Type B pancreatic cell (in vitro differentiated cells): ENCODE results near the gene CFAP74. TPM values are rescaled to one million over a fixed set of nuclear protein-coding genes. Genes with fewer than 3 reads are reported as not detected.

Source experiments
- DNase-seq: peaks from one replicate; pipeline ENCODE4 v3.0.0; 2021; ENCODE audit warnings: mixed read lengths; ENCODE audit not compliant: unreplicated experiment; ENCODE audit errors: extremely low spot score
- H3K27ac Mint-ChIP-seq: 2 replicates; pipeline ENCODE4 v1.8.0; 2021; ENCODE audit warnings: mild to moderate bottlenecking, mixed read lengths
- H3K27me3 Mint-ChIP-seq: 2 replicates; pipeline ENCODE4 v1.8.0; 2021; ENCODE audit warnings: mixed read lengths
- H3K36me3 Mint-ChIP-seq: 2 replicates; pipeline ENCODE4 v1.8.0; 2021; ENCODE audit warnings: mixed read lengths
- H3K4me1 Mint-ChIP-seq: one replicate; pipeline ENCODE4 v1.8.0; 2021; ENCODE audit warnings: mixed read lengths; ENCODE audit not compliant: unreplicated experiment
- H3K4me3 Mint-ChIP-seq: 2 replicates; pipeline ENCODE4 v1.8.0; 2021; ENCODE audit warnings: mild to moderate bottlenecking, mixed read lengths
- H3K9me3 Mint-ChIP-seq: 2 replicates; pipeline ENCODE4 v1.8.0; 2021; ENCODE audit warnings: mixed read lengths
- total RNA-seq: library from RNA; stranded (reverse); gene quantifications from 2 replicates; pipeline ENCODE4 v1.2.1, GENCODE V29; 2021; ENCODE audit warnings: low replicate concordance
- TF ChIP-seq, protein P1 (sequence below): fragments of 200-600 bp; sonication (generic); conservative IDR thresholded peaks from 2 replicates; pipeline ENCODE4 v1.5.0; 2021; ENCODE audit warnings: antibody characterized with exemption, mild to moderate bottlenecking

CFAP74 gene
- total RNA-seq, 1 donor from 2014 or later: 1.5 TPM

DNA sequence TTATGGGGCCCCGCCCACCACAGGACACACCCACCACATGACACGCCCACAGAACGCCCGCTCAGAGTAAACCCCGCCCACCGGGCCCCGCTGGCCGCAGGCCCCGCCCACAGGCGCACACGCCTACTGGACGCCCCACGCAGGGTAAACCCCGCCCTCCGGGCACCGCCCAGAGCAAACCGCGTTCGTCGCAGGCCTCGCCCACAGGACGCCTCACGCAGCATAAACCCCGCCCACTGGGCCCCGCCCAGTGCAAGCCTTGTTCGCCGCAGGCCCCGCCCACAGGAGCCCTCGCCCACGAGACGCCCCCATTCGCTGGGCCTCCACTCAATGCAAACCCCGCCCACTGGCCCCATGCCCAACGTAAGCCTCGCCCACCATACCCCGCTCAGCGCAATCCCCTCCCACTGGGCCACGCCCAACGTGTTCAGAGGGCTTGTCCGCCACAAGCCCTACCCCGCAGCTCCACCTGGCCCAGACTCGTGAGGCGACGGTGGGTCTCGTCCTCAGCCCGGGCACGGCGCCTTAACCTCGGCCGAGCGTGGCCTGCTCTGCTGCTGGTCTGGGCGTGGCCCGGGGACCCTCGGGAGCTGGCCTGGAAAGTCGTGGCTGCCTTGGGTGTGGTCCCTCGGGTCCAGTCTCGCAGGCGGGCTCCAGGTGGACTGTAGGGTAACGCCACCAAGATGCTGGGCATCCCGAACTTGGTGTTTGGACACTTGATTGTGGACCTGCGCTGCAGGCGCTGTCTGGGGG, 84.1 kb downstream of the CFAP74 start:
- Mint-ChIP-seq H3K27ac (no peak overlapping the region), H3K9me3 (no peaks in the 10 kb centered on the region)

DNA sequence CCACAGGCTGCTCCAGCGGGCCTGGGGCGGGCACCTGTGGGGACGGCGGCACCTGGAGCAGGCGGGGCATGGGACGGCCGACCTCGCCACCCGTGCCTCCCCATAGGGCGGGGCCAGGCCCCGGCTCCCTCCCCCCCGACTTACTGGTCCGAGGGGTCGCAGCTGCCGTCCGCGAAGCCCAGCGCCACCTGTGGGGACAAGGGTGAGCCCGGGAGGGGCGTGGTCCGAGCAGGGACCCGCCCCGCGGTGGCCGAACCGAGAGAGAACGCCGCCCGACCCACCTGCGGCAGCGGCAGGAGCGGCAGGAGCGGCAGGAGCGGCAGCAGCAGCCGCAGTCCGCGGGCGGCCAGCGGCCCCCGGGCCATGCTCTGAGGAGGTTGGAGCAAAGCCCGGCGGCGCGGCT, 84.7 kb downstream of the CFAP74 start, which contains the start of gene TMEM52:
Gene TMEM52, minus strand, starts transcription at position 379 of the 403 bp plus-strand sequence. Its CDS starts 14 bp downstream, at position 365.
- Mint-ChIP-seq H3K9me3 (no peaks in the 10 kb centered on the region), H3K4me1 (peaks cover under 1% of the 10 kb centered on the region), H3K36me3 (no peaks in the 10 kb centered on the region), H3K4me3 (peak within 1 kb of the TSS; percentile 75), H3K27me3 (peaks cover 6% of the 10 kb centered on the region), H3K27ac (no peak within 1 kb of the TSS)
- TF ChIP-seq, protein P1, sequence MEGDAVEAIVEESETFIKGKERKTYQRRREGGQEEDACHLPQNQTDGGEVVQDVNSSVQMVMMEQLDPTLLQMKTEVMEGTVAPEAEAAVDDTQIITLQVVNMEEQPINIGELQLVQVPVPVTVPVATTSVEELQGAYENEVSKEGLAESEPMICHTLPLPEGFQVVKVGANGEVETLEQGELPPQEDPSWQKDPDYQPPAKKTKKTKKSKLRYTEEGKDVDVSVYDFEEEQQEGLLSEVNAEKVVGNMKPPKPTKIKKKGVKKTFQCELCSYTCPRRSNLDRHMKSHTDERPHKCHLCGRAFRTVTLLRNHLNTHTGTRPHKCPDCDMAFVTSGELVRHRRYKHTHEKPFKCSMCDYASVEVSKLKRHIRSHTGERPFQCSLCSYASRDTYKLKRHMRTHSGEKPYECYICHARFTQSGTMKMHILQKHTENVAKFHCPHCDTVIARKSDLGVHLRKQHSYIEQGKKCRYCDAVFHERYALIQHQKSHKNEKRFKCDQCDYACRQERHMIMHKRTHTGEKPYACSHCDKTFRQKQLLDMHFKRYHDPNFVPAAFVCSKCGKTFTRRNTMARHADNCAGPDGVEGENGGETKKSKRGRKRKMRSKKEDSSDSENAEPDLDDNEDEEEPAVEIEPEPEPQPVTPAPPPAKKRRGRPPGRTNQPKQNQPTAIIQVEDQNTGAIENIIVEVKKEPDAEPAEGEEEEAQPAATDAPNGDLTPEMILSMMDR: peak; percentile 31
- no peak for DNase-seq

More for the DNA sequence above, 84.1 kb downstream of the CFAP74 start:
- DNase-seq: peak; percentile 100
- peaks cover 6% of the 10 kb centered on the region for H3K27me3 Mint-ChIP-seq
- H3K4me3 Mint-ChIP-seq: peak overlapping the region; percentile 75
- H3K4me1 Mint-ChIP-seq: no peaks in the 10 kb centered on the region
- H3K36me3 Mint-ChIP-seq: no peaks in the 10 kb centered on the region
- TF ChIP-seq, protein P1: no peak

DNA sequence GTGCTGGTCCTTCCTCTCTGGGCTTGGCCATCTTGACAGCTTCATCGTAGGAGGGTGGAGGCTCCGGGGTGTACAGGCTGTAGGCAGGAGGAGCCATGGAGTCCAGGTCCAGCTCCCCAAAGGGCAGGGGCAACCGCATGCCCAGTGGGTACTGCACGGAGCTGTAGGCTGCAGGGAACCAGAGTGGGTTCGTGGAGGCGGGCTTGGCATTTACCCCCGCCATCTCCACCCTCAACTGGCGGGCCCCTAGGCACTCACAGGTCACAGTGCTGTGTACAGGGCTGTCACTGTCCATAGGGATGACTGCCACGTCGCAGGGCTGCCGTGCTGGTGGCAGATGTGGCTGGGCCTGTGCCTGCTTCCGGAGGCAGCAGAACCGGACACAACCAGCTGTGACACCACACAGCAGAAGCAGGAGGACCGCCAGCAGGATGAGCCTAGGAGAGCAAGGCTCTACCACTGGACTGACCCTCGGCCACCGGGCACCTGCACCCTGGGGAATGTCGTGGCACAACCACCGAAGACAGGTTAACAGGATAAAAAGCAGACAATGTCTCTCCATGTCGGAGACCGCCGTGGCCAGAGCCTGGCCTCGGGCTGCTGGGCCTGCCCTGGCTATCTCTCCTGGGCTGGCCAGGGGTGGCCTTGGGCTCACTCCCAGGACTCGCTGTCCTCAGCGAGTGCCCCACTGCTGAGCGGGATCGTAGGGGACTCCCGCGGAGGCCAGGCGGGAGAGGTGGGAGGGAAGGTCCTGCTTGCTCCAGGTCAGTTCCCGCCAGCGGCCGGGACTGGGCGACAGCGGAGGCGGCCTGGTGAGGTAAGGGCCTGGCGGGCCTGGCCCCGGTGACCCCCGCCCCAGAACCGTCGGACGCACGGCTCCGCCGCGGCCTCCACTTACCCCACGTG, 85.3 kb downstream of the CFAP74 start:
- Mint-ChIP-seq H3K4me1 (peaks cover 4% of the 10 kb centered on the region), H3K36me3 (no peaks in the 10 kb centered on the region), H3K9me3 (no peaks in the 10 kb centered on the region), H3K27ac (no peak overlapping the region), H3K4me3 (peak overlapping the region; percentile 25), H3K27me3 (peaks cover 9% of the 10 kb centered on the region)
- TF ChIP-seq, protein P1: no peak
- DNase-seq: no peak

DNA sequence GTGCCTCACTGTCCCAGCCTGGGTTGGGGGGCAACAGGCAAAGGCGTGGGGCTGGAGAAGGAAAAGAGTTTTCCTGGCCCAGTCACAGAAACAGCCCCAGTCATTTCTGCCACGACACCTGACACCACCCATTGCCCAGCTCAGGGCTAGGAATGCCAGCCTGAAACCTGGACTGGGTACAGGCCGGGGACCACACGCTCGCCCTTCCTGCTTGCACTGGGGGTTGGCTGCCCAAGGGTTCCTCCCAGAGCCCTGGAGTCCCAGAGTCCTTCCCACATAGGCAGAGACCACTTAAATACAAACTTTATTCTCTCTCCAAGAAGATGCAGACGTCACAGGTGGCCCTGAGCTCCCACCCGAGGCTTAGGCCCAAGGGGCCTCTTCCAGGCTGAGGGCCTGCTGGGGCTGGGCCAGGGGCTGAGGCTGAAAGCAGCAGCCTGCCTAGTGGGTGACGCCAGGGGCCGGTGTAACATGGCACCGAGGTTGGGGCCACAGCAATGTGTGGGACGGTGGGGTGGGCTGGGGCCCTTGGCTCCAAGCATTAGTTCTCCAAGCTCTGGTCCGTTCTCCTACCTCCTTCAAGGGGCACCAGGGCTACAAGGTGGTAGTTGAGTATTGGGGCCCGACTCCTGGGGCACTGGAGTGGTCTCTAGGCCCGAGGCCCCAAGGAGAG, 86.1 kb downstream of the CFAP74 start:
- TF ChIP-seq, protein P1: no peak
- DNase-seq: no peak
- Mint-ChIP-seq H3K27me3 (peaks cover 9% of the 10 kb centered on the region), H3K27ac (no peak overlapping the region), H3K4me1 (peaks cover 4% of the 10 kb centered on the region), H3K9me3 (no peaks in the 10 kb centered on the region), H3K36me3 (no peaks in the 10 kb centered on the region), H3K4me3 (peak overlapping the region; percentile 31)

DNA sequence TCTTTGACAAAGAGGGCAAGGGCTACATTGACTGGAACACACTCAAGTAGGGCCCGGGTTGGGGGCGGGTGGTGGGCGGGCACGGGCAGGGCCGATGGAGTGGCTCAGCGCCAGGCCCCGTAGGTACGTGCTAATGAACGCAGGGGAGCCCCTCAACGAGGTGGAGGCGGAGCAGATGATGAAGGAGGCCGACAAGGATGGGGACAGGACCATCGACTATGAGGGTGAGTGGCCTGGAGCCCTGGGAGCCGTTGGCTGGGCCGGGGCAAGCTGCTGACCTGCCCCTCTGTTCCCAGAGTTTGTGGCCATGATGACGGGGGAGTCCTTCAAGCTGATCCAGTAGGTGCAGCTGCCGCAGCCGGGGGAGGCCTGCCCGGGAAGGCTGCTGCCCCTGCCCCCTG, 86.7 kb downstream of the CFAP74 start:
- peaks cover 4% of the 10 kb centered on the region for H3K4me1 Mint-ChIP-seq
- peaks cover 9% of the 10 kb centered on the region for H3K27me3 Mint-ChIP-seq
- TF ChIP-seq, protein P1: no peak
- no peaks in the 10 kb centered on the region for H3K36me3 Mint-ChIP-seq
- H3K4me3 Mint-ChIP-seq: no peak overlapping the region
- no peak overlapping the region for H3K27ac Mint-ChIP-seq
- DNase-seq: no peak
- H3K9me3 Mint-ChIP-seq: no peaks in the 10 kb centered on the region
